Coronary artery (tissue), 2 donors: ENCODE measurements around the gene MAML3.
A peak's percentile ranks its signal among the peaks of the same experiment; 100 is the strongest.

ENCODE experiments used
- DNase-seq: peaks from one replicate; pipeline ENCODE4 v3.0.0-alpha.2; 2017; ENCODE audit warnings: low spot score
- H3K27ac ChIP-seq, 2 donors: fragments of 200-600 bp; sonication (generic); one replicate each; pipeline ENCODE4 v1.5.1; 2016 to 2019
- H3K4me3 ChIP-seq: fragments of 200-600 bp; sonication (generic); 2 replicates; pipeline ENCODE4 v1.5.1; 2016; ENCODE audit warnings: mild to moderate bottlenecking, moderate library complexity
- CTCF ChIP-seq: fragments of 200-600 bp; sonication (generic); IDR thresholded peaks from one replicate; pipeline ENCODE4 v1.5.1; 2019; ENCODE audit warnings: antibody characterized with exemption

The MAML3 gene

GRCh38 chr4:140103676-140104075 is 50.3 kb downstream of the MAML3 start:
- H3K27ac ChIP-seq = no peak overlapping the region
- DNase-seq = no peak

GRCh38 chr4:140102421-140102820 is 51.6 kb downstream of the MAML3 start:
- DNase-seq = no peak
- Histone ChIP-seq H3K4me3 (no peak overlapping the region), H3K27ac (no peak overlapping the region)
- no peak for TF ChIP-seq CTCF

More at GRCh38 chr4:140103676-140104075, 50.3 kb downstream of the MAML3 start:
- H3K4me3 ChIP-seq = no peak overlapping the region
- no peak for TF ChIP-seq CTCF

GRCh38 chr4:140100771-140101170 is 53.2 kb downstream of the MAML3 start:
- Histone ChIP-seq H3K4me3 (no peak overlapping the region), H3K27ac (peak overlapping the region in 1 of 2 donors; percentile 11)
- DNase-seq = no peak
- no peak for TF ChIP-seq CTCF

GRCh38 chr4:140099983-140100382 is 54.0 kb downstream of the MAML3 start:
- H3K27ac ChIP-seq = peak overlapping the region in 1 of 2 donors; percentile 64
- DNase-seq = no peak
- TF ChIP-seq CTCF = no peak
- no peak overlapping the region for H3K4me3 ChIP-seq

- TF ChIP-seq CTCF = no peak
- H3K27ac ChIP-seq = peak overlapping the region; percentile 4 to 72
- H3K4me3 ChIP-seq = peak overlapping the region; percentile 50
- DNase-seq = no peak
Observed at GRCh38 chr4:140098455-140099160, 55.4 kb downstream of the MAML3 start.

- DNase-seq = no peak
- Histone ChIP-seq H3K27ac (peak overlapping the region; percentile 36 to 50), H3K4me3 (no peak overlapping the region)
- TF ChIP-seq CTCF = no peak
Observed at GRCh38 chr4:140097572-140097971, 56.4 kb downstream of the MAML3 start.

- H3K27ac ChIP-seq = peak overlapping the region; percentile 50 to 76
- DNase-seq = no peak
- TF ChIP-seq CTCF = no peak
- H3K4me3 ChIP-seq = peak overlapping the region; percentile 21
Observed at GRCh38 chr4:140096921-140097320, 57.1 kb downstream of the MAML3 start.
